Heart left ventricle (tissue), 13 donors: ENCODE results near the gene KIF27.

Experiments used
- CTCF ChIP-seq, 12 donors: fragments of 200-600 bp; sonication (generic) in 4 of 12; IDR thresholded peaks; one replicate each; pipeline versions ENCODE4 v1.5.0 to v1.8.0; 2018 to 2022; ENCODE audit warnings: antibody characterized with exemption in 12 of 12, mild to moderate bottlenecking in 5 of 12
- POLR2A ChIP-seq, 2 donors: fragments of 450-650 bp; IDR thresholded peaks; one replicate each; pipeline ENCODE4 v1.6.1; 2017; ENCODE audit warnings: antibody characterized with exemption in 2 of 2, mild to moderate bottlenecking in 2 of 2, moderate library complexity in 2 of 2
- donor health status: ischemic (EF 13 %, LVEDD 7.1; RV severe dilation, severe dysfunction).
- donor health status: DM: no; HTN: yes; CAD: no.
- donor health status: DM: no; HTN: no; CAD: no.
- donor health status: ischemic (EF 25% LVEDD 6.9; RV normal size, moderate dysfunction).
- donor health status: ischemic (EF 25% LVEDD 5.7; RV mildly dilated, moderate dysfunction).
- donor health status: ischemic (EF 35%, LVEDD 5.7; RV mildly dilated, moderate dysfunction).
- donor health status: nonischemic (EF 11% LVEDD 7.7; RV severe dilation, severe dysfunction).
- donor health status: DM: yes; HTN: yes; CAD: no.
- donor health status: PGD.
- donor health status: ischemic (EF 29% LVEDD 5.4; RV normal size, mild dysfunction).
- donor health status: nonischemic (EF 23%, LVEDD 6.1; RV moderate dilation, normal function).

GRCh38 chr9:83800236-83801033 lies 120.8 kb downstream of the KIF27 start:
- TF ChIP-seq CTCF (IDR thresholded peaks at IDR 0.05) = no peak
- no peak for TF ChIP-seq POLR2A (IDR thresholded peaks at IDR 0.05)
